SKM-1 (cell line): ENCODE results near the gene TEX26.

Experiments
- DNase-seq: peaks from one replicate; lab custom pipeline; 2025; ENCODE audit not compliant: unreplicated experiment; lab: John Stamatoyannopoulos, UW

Gene TEX26

GRCh38 chr13:31011193-31011860 lies 78.9 kb downstream of the TEX26 start:
- DNase-seq: no peak

DNA sequence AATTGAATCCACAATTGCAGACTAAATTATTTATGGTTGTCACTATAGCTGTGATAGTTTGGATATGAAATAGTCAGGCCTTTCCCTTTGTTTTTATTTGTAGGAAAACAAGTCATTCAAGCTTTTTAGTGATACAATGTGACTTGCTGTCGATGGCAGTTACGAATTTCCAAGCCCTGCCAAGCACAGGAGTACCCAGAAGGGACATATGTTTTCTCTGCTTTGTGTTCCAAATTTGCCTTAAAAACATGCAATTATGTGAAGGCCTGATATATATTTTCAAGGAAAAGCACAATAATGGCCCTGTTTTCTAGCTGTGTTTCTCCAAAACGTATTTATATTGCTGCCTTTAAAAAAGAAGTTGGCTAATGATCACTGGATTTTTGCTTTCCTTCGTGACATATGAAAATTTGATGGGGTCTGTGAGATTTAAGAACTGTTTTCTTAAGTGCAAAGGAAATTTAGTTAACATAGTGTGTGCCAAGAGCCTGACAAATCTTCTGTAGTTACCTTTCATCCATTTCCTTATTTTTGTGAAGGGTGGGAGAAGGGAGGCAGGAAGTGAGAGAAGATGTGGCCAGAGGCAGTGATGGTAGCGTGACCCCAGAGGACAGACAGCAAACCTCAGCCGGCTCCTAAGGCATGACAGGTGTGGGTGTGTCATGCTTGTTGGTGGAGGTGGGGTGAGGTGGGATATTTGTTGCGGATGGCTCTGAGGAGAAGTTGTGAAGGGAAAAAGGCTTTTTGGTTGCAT lies 79.6 kb downstream of the TEX26 start:
- no peak for DNase-seq

GRCh38 chr13:31012655-31013024 lies 80.2 kb downstream of the TEX26 start:
- DNase-seq: no peak

GRCh38 chr13:31014456-31014855 lies 82.0 kb downstream of the TEX26 start:
- DNase-seq: no peak

DNA sequence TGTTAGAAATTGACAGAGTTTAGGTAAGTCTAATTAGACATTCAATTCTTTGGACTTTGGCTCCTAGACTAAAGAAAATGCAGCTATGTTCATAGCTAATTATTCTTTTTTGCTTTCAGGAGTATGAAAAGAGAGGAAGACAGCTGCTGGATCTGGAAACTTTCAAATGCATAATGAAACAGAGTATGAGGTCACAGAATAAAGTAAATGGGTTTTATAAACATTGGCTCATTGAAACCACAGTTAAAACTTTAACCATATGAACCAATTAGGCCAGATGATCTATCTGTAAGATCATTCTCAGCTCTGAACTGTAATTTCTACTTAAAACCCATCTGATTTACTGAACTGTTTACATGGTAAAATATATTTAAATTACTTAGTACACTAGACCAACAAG lies 82.7 kb downstream of the TEX26 start:
- no peak for DNase-seq

DNA sequence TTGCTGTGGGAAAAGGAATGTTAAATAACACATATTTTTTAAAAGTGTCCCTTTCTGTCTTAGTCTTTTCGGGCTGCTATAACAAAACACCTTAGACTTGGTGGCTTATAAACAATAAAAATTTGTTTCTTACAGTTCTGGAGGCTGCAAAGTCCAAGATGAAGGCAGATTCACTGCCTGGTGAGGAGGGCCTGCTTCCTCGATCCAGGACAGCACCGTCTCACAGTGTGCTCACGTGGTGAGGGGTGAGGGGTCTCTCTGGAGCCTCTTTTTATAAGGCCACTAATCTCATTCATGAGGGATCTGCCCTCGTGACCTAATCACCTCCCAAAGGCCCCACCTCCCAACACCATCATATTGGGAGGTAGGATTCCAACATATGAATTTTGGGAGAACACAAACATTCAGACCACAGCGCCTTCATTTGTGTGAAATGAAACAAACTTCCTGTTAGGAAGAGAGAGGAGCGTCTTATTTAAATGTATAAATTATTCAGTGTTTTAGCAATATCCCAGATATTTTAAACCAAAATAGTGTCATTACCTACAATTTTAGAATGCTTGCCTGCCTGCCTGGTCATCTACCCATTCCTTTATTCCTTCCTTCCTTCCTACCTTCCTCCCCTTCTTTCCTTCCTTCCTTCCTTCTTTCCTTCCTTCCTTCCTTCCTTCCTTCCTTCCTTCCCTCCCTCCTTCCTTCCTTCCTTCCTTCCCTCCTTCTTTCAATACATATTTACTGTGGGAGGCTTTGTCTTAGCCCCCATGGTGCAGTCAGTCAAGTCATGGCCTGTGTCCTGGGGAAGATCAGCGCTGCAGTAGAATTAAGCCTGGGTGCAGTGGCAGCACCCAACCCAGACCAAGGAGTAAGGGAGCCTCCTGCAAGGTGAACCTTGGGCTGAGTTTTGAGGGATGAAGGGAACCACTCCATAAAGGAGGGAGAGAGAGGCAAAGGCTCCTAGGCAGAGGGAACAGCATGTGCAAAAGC lies 84.2 kb downstream of the TEX26 start:
- no peak for DNase-seq

DNA sequence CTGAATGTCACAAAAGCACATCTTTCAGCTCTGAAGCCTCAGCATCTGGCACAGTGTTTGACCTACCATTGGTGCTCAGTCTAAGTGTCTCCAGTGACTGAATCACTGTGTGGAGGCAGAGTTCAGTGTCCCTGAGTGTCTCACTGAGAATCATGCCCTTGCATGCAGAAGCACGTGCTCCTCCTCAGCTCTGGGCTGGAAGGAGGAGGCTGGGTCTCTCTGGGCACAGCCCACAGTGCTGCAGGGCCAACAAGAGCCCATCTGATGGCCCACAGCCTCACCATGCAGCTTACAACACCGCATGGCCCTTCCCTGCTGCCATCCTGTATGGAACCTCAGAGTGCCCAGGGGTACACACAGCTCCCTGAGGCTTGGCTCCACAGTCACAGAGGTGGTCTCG lies 86.1 kb downstream of the TEX26 start:
- no peak for DNase-seq

DNA sequence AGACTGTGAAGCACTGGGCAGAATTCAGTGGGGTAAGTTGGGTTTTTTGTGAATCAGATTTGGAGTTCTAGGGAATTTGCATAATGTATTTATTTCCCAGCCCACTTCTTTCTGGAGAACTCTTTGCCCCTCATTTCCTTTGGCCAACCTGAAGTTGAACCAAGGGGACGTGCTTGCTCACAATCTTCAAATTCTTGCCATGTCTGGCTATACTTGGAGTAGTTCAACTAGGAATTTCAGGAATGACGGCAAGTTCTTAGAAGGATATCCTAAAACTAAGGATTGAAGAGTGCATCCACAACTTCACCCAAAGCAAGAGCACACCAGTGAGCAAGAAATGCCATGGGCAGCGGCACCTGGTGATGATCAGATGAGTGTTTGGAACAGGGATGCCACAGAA lies 88.5 kb downstream of the TEX26 start:
- no peak for DNase-seq

DNA sequence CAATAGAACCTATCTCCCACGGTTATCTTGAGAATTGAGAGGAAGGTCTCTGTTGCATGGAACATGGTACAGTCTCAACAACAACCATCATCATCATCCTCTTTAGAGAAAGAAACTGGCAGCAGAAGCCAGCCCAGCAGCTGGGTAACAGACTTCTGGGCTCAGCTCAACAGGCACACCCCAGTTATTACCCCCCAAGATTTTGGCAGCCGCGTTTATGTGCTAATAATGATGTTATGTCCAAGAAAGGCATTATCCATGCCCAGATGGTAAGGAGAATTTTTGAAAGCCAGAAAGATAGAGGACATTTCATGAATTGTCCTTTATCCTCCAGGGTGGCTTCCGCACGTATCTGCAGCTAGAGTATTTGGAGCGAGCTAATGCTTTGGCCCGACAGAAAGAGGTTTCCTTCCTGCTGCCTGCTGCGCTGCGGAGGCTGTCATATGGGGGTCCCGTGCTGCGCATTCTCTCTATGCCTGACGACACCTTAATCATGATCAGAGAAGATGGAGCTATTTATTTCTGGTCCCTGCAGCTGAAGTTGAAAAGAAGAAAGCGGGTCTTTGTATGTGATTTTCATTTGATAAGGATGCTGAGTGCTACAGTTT lies 89.9 kb downstream of the TEX26 start:
- no peak for DNase-seq

- DNase-seq: no peak
Observed at GRCh38 chr13:31022928-31023530, 90.6 kb downstream of the TEX26 start.
